HG03558 (cell line): Measurements from ENCODE around the gene MLKL.
"Not testable (repeated sequence)": the region's sequence is repeated elsewhere in the genome, so short reads cannot be mapped to it uniquely, and the experiment has no call there.

Experiments
- ATAC-seq: cut with Tn5 transposase; IDR thresholded peaks from one replicate; pipeline ENCODE4 v1.9.1; 2021; ENCODE audit warnings: moderate number of reproducible peaks; ENCODE audit not compliant: unreplicated experiment; ENCODE audit errors: extremely low read depth

Gene MLKL

DNA sequence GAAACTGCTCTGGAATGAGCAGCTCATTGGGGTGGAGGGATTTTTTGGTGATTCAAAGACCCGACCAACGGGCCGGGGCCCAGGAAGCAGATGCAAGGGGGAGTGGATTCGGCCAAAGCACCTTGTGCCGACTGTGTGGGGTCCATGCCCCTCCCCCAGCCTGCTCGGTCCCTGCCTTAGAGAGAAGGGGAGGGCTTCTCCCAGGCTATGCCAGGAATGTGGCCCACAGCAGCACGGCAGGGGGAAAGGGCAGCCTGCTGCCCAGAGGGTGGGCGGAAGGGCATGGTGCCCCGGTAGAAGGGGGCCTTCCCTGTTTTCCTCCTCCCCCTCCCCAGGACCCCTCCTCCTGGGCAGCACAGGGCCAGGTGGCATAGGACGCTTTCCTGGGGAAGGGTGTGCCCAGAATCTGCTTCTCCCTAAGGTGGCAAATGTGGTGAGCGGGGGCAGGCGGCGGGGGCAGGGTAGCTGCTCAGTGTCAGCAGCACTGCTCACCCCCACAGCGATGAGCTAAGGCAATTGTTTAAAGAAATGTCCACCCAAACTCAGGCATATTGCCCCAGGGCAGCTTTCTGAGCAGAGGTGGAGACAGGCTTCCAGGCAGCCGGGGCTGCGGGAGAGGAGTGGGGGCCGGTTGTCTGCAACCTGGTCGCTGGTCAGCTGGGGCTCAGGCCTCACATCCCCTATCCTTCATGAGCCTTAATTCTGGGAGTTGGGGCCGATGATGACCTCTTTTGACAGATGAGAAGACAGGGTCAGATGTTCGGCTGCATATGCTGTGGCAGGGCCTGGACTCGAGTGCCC, 33.9 kb upstream of the MLKL start:
- ATAC-seq, result no peak

DNA sequence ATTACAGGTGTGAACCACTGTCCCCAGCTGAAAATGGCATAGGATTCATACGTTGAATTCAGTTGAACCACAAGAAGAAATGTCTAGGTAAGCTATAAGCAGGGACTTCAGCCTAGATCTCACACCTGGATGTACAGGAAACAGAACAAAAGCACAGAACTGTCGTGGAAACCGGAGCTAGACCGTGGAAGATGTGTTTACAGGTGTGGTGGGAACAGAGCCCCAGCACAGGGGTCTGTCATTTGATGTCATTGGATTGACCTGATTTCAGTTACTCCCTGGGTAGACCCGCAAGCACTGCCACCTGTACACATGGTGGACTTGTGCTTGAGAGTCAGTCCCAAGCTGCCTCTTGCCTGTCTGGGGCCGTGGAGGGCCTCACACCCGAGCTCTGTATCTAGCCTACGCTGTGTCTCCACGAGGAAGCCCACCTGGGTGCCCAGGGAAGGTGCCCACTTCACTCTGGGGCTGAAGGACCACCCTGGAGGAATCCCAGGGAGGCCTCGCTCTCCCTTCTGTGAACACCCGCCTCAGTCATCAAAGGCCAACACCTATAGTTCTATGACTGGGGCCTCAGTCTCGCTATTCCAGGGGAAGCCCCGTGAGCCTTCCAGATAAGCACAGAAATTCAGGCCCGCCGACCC, 32.2 kb upstream of the MLKL start:
- ATAC-seq, result no peak

DNA sequence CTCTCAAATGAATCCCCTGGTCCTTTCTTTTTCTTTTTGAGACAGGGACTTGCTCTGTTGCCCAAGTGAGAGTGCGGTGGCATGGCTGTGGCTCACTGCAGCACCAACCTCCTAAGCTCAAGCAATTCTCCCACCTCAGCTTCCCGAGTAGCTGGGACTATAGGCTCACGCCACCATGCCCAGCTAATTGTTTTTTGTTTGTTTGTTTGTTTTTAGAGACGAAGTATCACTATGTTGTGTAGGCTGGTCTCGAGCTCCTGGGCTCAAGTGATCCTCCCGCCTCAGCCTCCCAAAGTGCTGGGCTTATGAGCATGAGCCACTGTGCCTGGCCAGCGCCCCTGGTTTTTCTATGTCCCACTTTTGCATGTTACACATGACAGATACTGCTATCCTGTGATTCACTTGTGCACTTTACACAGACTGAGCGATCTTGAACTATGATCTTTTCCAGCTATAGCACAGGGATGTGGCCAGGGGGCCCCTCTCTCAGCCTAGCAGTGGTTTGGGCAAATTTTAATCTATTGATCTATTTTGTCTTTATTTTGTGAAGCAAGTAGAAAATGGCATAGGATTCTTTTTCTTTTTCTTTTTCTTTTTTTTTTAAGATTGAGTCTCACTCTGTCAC, 31.3 kb upstream of the MLKL start:
- ATAC-seq, result no peak

DNA sequence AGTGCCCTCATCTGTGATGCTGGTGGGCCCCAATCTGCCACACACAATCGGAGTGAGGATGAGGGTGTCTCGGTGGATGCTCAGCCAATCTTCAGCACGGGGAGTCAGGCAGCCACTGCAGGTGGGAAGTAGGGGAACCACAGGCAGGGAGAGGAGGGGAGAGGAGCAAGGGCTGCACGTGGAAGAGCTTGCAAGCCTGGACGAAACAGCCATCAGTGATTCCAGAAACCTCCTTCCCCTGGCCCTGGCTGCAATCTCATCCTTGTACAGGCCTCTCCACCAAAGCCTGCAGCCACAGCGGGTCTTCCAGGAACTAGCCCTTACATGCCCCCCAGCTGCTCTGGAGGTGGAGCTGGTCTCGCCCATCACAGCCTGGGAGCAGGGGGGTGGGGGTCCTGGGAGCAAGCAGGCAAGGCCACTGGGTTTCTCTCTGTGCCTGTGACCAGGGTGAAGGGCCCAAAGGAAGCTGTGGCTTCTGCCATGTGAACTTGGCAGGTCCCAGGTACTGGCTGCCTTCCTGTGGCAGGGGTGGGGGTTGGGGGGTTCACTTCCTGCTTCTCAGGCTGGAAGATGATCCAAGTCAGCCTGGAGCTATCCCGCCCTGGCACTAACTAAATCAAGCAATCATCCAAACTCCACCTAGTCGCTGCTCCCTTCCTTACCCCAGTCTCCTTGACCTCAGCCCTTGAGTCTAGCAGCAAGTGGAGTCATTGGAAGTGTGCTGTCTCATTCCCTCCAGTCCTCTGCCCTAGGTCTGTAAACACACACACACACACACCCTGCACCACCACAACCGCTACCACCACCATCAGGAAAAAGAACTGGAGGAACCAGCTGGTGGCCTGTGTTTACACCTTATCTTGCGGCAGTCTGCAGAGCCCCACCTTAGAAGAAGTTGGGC, 29.4 kb upstream of the MLKL start:
- no peak for ATAC-seq

DNA sequence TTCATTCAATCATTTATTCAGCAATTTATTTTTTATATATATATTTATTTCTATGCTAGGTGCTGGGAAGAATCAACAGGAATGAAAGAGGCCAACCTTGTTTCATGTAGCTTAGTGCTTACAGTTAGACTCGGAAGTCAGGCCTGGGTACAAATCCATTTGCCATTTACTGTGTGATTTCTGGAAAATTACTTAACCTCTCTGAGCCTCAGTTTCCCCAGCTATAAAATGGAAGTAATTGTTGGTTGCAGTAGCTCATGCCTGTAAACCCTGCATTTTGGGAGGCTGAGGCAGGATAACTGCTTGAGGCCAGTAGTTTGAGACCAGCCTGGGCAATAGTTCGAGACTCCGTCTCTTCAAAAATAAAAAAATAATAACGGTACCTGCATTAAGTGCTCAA, 27.2 kb upstream of the MLKL start:
- no peak for ATAC-seq

DNA sequence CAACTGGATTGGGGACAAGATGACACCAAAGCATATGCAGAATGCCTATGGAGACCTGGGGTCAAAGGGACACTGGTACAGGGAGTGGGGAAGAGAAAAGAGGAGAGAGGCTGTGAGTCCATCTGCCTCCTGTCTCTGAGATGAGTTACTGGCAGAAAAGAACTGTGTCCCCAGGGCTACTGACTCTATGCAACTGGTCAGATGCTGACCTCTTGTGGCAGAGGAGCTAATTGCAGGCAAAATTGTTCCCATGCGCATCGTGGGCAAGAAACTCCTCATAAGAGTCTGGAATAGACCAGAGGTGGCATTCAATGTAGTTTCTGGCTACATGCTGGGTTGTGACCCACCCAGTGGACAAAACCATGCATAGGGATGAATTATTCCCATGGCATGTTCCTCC, 26.1 kb upstream of the MLKL start:
- ATAC-seq, result no peak

DNA sequence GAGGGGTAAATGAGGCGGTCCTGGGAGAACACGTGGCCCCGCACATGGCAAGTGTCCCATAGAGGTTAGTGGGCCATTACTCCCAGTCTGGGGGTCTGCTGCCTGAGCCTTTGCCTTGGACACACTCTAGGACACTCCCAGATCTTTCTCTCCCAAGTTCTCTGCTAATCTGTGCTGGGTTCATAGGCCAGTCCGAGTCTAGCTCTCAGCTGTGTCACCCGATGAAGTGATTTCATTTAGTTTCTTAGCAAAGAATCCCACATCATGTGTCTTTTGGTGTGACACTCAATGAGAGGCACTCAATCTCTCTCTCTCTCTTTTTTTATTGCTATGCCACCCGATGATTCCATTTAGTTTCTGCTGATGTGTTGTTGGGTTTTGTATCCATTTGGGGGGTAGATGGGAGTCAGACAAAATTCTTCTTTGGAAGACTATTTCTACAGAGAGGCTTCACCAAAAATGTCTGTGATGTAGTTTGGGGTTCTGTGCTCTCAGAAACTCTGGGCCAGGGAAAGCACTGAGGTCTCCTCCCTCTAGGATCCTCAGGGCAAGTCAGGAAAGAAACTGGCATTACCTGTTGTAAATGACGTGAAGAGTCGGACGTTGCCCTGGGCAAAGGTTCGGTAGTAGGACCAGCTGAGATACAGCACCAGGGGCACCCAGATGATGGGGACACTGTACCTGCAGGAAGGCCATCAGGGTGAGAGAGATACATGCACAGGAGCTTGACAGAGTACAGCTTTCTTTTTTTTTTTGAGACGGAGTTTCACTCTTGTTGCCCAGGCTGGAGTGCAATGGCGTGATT, 25.2 kb upstream of the MLKL start:
- ATAC-seq, result no peak

DNA sequence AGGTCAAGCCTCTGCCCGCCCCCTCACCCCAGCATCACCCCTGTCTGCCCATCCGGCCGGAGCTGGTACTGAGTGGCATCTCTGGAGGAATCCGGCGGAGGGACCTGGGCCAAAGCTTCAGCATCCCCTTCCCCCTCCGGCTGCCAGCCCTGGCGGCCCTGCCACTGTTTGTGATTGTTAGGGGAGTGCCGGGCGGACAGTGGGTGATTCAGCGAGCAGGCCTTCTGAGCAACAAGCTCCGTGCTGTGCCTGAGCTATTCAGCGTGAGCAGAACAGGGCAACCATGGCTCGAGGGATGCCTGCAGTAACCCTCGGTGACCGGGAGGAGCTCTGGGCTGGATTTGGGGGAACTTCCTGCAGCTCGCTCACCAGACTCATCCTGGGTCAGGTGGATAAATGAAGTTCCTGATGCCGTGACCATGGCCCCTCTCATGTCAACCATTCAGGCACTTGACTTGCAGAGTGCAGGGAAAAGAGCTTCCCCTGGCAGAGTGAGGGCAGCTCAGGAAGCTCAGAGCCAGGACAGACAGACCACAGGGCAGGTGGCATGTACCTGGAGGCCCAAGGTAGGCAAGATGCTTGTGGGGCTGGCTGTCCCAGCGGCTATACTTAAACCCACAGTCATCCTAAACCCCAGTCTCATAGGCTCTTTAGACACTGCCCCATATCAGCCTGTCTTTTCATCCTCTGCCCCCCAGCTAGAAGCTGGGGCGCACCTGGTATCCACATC, 24.3 kb upstream of the MLKL start:
- no peak for ATAC-seq

DNA sequence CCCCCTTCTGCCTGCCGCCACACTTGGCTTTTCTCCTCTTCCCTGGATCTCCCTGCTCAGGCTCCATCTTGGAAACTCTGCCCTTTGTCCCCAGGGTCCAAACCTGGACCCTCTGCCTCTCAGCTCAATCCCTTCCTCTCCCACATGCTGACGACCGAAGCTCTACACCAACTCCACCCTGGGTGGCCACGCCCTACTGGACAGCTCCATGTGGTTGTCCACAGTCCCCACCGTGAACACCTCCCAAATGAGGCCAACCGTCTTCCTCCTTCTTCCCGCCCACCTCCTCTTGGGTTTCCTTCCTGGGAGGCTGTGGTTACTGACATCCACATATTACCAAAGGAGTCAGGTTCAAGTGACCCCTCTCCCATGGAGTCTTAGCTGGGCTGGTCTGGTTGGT, 22.6 kb upstream of the MLKL start:
- ATAC-seq, result no peak

DNA sequence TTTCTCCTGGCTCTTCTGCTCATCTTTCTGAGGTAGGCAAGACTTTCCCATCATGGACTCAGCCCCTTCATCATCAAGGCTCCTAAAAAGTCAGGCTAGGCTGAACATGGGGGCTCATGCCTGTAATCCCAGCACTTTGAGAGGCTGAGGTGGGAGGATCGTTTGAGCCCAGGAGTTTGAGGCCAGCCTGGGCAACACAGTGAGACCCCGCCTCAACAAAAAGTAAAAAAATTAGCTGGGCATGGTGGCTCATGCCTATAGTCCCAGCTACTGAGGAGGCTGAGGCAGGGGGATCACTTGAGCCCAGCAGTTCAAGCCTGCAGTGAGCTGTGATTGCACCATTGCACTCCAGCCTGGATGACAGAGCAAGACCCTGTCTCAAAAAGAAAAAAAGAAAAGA, 21.5 kb upstream of the MLKL start:
- not testable (repeated sequence) for ATAC-seq

DNA sequence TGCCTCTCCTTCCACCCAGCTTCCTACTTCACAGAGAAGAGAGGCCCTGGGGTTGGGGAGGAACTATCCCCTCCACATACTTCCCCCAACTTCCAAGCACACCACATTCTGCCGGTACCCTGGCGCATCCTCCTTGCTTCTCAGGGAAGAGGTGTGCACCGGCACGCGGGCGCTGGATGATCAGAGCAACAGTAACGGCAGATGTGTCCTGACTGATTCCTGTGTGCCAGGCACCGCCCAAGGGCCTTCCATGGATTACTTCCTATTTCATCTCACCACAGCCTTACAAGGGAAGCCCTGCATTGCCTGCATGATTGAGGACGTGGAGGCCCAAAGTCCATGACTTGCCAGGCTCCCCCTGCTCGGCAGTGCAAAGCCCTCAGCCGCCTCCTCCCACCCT, 21.1 kb upstream of the MLKL start:
- ATAC-seq, result no peak

DNA sequence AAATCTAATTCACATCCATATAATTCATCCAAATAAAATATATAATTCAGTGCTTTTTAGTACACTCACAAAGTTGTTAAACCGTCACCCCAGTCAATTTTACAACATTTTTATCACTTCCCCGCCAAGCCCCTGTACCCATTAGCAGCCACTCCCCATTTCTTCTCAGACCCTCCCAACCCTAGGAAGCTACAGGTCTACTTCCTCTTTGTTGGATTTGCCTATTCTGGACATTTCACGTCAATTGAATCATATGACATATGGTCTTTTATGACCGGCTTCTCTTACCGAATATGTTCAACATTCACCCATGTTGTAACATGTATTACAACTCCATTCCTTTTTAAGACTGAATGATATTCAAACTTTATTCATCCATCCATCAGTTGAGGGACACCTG, 19.9 kb upstream of the MLKL start:
- ATAC-seq, result no peak

DNA sequence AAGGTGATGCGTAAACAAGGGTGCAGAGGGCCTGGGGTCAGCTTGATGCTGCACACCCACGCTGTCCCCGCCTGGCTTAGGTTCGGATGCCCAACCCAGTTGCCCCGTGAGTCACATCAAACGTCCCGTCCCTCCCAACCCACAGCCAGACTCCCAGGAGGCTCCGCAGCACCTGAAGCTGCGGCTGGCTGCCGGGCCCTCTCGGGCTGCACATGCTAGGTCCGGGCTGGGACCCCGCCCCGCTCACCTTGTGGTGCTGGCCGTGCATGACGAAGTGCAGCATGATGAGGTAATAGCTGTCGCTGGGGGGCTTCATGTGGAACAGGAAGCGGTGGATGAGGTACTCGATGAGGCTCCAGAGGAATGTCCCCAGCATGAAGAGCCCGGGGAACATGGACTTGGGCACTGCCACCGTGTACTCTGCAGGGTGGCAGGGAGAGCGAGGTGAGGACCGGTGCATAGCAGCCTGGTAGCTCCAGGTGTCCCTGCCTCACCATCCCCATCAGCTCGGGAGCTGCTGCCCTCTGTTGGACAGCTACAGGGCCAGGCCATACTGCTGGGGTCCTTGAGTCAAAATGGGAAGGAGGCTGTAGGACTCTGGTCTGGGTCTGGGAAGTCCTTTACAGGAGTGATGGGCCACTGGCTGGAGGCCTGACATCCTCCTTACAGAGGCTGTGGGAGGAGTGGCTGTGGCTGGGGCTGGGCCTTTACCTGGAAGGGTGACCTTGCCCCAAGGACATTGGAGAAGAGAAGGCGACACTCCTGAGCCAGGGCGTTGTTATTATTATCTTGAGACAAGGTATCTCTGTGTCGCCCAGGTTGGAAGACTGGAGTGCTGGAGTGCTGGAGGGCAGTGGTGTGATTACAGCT, 18.3 kb upstream of the MLKL start:
- ATAC-seq, result no peak

DNA sequence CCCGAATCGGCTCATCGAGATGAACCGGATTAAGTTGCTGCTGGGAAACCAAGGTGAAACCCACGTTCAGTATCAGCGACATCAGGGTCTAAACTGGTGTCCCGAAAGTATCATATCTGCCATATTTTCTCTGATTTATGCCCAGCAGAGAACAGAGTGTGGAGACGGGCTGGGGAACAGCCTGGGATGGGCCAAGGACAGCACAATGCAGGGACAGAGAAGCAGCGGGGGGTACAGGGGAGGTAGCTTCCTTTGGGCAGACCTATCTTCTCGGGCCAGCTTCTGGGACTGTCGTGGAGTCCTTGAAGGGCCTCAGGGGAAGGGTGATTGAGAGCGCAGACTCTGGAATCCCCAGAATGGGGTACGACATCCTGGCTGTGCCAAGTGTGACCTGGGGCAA, 17.5 kb upstream of the MLKL start:
- no peak for ATAC-seq

DNA sequence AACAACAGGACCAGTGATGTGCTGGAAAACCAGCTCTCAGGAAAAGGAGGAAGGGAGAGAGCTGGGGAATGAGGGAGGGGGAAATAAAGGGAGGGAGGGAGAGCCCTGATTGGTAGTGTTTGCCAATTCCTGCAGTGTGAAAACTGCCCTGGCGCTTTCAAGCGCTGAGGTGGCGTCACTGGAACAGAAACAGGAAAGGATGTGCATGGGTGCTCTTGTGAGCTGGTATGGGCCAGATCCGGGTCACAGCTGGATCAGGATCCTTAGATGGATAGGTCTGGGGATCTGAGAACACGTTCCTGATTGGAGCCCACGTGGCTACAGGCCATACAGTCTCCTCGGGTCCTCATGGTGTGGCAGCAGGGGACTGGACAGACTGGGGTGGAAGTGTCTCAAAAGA, 16.7 kb upstream of the MLKL start:
- ATAC-seq, result no peak

DNA sequence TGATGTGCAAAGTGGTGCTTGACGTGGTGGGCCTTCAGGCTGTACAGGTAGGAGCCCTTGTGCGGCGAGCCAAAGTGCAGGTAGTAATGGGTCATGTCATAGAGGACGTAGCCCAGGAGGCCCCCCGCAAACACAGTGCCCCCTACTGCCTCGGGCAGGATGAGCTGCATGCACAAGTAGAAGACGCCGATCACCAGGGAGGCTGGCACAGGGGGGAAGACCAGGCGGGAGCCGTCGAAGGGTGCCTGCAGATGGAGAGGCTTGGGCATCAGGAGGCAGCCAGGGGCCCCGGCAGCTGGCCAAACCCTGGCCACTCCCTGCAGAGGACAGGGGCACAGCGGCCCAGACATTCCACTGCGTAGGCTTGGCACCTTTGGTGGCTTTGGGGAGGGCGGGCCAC, 15.7 kb upstream of the MLKL start:
- ATAC-seq, result no peak

DNA sequence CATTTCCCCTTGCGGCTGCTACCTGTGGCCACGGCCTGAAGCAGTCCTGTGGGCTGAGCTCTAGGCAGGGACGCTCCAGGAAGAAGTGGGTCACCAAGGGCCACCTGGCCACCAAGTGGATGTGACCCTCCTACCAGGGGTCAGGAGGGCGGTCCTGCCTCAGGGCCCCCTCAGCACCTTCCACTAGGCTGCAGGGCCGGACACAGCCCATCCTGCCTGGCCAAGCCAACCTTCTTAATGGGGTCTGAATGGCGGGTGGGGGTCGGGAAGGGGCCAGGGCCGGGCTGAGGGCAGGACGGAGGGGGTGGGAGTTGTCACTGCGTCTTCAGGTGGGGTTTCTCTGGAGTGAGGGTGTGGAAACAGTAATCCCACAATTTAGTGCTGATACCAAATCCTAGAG, 13.2 kb upstream of the MLKL start:
- no peak for ATAC-seq

DNA sequence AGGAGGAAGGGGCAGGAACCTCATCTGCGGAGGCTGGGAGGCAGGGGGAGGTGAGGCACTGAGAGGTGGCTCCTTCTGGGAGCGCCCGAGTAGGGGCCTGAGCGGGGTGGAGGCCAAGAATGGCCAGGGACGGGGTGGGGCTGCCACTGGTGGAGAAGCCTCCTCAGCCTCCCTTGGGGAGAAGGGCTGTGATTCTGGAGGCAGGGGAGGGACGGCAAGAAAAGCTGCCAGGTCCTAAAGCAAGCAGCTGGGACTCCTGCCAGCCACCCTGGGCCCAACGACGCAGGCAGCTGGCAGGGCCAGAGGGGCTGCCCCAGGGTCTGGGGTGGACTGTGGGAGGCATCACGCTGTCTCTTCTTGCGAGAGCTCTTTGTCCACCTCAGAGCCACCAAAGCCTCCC, 12.7 kb upstream of the MLKL start:
- ATAC-seq, result no peak
